Naive B cell (primary cell): ENCODE data around the gene CYB561D2. TPM values are rescaled to one million over a fixed set of nuclear protein-coding genes. Genes with fewer than 3 reads are reported as not detected.

Source experiments
- ATAC-seq, 2 donors: fragments of 150-1000 bp; cut with Tn5 transposase; 2 replicates each; pipeline ENCODE4 v1.10.0; 2021; ENCODE audit warnings: low read depth in 2 of 2, mild to moderate bottlenecking in 2 of 2, moderate library complexity in 2 of 2
- DNase-seq: peaks from one replicate; pipeline ENCODE4 v3.0.0; 2022
- H3K27ac Mint-ChIP-seq, 6 donors: one replicate each; pipeline ENCODE4 v1.8.0; 2020 to 2022; ENCODE audit warnings: mild to moderate bottlenecking in 6 of 6, mixed read lengths in 6 of 6, moderate library complexity in 5 of 6, inconsistent platforms in 2 of 6
- H3K27me3 Mint-ChIP-seq, 3 donors: one replicate each; pipeline ENCODE4 v1.8.0; 2021 to 2022; ENCODE audit warnings: mixed read lengths in 3 of 3, mild to moderate bottlenecking in 1 of 3
- H3K36me3 Mint-ChIP-seq, 2 donors: one replicate each; pipeline ENCODE4 v1.8.0; 2020 to 2022; ENCODE audit warnings: mixed read lengths in 2 of 2, inconsistent platforms in 1 of 2, mild to moderate bottlenecking in 1 of 2
- H3K4me1 Mint-ChIP-seq, 3 donors: one replicate each; pipeline ENCODE4 v1.8.0; 2020 to 2022; ENCODE audit warnings: mixed read lengths in 3 of 3, inconsistent platforms in 1 of 3, mild to moderate bottlenecking in 1 of 3, moderate library complexity in 1 of 3
- H3K4me3 Mint-ChIP-seq, 8 donors: one replicate each; pipeline ENCODE4 v1.8.0; 2020 to 2022; ENCODE audit warnings: mild to moderate bottlenecking in 8 of 8, mixed read lengths in 8 of 8, moderate library complexity in 8 of 8, inconsistent platforms in 2 of 8
- H3K9me3 Mint-ChIP-seq, 7 donors: one replicate each; pipeline ENCODE4 v1.8.0; 2020 to 2022; ENCODE audit warnings: mixed read lengths in 7 of 7, mild to moderate bottlenecking in 5 of 7, inconsistent platforms in 2 of 7, moderate library complexity in 1 of 7
- polyA plus RNA-seq, 6 donors: library from polyadenylated mRNA; unstranded; fragments of 300-500 nt; fragmentation: Illumina TruSeq; gene quantifications; one replicate each; pipeline ENCODE4 v1.2.3, GENCODE V29; 2021; ENCODE audit warnings: low read depth in 6 of 6

The CYB561D2 gene
- polyA plus RNA-seq, 6 donors from 2014 or later = 55.4 to 75.9 (median 65.2) TPM

DNA sequence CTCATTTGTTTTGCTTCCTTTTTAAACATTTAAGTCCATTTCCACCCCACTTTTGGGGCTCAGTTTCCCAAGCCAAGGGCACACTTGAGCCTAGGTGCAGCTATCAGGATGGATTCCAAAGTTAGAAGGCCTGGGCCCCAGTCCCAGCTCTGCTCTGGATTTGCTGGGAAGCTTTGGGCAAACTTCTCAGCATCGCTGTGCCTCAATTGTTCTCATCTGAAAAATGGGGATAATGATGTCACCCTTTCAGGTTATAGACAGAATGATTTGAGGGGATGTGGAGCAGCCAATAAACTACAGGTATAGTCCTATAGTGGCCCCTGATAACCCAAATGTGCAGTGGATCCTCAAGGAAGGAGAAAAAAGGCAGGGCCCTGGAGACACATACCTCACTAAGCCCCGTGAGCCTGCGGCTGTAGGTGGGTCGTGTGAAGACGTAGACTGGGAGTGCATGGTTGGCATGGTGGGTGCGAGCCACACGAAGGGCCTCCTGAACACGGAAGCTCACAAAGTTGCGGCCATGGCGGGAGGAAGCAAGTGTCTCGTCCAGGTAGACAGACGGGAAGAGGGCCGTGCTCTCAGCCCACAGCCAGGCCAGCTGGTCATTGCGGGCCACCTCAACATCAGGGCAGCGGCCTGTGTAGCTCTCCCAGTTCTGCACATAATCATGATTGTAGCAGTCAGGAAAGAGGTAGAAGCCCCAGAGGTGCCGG lies 31.3 kb upstream of the CYB561D2 start:
- no peaks in the 10 kb centered on the region for H3K36me3 Mint-ChIP-seq
- H3K27ac Mint-ChIP-seq = peak overlapping the region in 2 of 6 donors; percentile 54 to 81
- H3K4me1 Mint-ChIP-seq = peaks cover 26 to 38% (median 27%) of the 10 kb centered on the region in 3 donors
- ATAC-seq (no peak), DNase-seq (no peak)
- H3K9me3 Mint-ChIP-seq = no peaks in the 10 kb centered on the region
- H3K4me3 Mint-ChIP-seq = peak overlapping the region in 7 of 8 donors; percentile 10 to 97 (median 55)
- H3K27me3 Mint-ChIP-seq = no peaks in the 10 kb centered on the region

DNA sequence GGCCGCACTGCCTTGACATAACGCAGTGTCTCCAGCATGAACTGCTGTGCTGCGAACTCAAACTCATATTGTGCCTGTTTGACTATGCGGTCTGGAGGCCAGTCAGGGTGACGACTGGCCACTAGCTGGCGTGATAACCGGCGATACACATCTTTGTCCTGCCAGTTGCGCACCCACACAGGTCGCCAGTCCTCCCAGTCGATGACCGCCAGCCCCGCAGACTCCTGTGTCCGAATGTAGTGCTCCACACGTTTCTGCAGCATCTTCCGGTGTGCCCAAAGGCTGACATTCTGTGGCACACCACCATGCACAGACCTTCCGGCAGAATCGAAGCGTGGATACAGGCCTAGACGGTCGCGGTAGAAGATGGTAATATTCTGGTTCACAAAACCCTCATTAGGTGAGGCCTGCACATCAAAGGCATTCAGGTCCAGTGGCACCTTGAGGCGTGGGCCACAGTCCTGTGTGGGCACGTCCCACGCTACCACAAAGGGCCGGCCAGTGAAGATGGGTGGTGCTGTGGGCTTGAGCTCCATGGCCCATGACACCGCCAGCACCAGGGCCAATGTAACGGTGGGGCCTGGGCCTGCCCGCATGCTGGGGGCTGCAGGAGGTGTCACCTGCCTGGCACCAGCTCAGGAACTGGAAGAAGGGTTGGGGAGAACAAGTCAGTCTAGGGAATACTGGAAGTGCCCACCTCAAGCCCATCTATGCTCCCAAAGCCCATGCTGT lies 30.6 kb upstream of the CYB561D2 start:
- ATAC-seq (no peak), DNase-seq (no peak)
- H3K4me1 Mint-ChIP-seq = peaks cover 33 to 45% (median 34%) of the 10 kb centered on the region in 3 donors
- H3K4me3 Mint-ChIP-seq = peak overlapping the region; percentile 82 to 97 (median 94)
- H3K27ac Mint-ChIP-seq = peak overlapping the region in 3 of 6 donors; percentile 54 to 92 (median 70)
- H3K27me3 Mint-ChIP-seq = no peaks in the 10 kb centered on the region
- H3K9me3 Mint-ChIP-seq = no peaks in the 10 kb centered on the region
- no peaks in the 10 kb centered on the region for H3K36me3 Mint-ChIP-seq

DNA sequence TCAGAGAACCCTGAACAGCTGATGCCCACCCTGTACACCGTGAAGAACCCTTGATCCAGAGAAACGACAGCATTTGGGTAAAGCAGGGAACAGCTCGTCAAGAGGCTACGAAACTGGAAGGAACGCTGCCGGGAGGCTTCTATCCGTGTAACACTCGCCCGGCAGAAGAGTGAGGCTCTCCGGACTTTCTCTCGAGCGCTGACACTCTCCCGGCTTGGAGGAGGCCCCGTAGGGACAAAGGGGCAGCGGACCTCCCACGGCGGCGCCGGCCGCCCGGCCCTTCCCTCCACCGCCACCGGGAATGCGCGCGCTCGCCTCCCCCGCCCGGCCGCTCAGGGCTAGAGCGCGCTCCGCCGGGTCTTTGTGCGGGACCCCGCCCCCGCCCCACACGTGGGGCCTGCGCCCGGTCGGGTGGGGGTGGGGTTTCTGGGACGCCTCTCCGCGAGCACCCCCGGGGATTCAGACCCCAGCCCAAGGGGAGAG lies 29.8 kb upstream of the CYB561D2 start:
- DNase-seq (no peak), ATAC-seq (peak; percentile 63 to 66)
- Mint-ChIP-seq H3K27me3 (no peaks in the 10 kb centered on the region), H3K4me1 (peaks cover 34 to 47% (median 40%) of the 10 kb centered on the region in 3 donors), H3K9me3 (no peaks in the 10 kb centered on the region), H3K4me3 (peak overlapping the region; percentile 82 to 97 (median 94)), H3K36me3 (no peaks in the 10 kb centered on the region), H3K27ac (peak overlapping the region in 4 of 6 donors; percentile 88 to 94 (median 92))

DNA sequence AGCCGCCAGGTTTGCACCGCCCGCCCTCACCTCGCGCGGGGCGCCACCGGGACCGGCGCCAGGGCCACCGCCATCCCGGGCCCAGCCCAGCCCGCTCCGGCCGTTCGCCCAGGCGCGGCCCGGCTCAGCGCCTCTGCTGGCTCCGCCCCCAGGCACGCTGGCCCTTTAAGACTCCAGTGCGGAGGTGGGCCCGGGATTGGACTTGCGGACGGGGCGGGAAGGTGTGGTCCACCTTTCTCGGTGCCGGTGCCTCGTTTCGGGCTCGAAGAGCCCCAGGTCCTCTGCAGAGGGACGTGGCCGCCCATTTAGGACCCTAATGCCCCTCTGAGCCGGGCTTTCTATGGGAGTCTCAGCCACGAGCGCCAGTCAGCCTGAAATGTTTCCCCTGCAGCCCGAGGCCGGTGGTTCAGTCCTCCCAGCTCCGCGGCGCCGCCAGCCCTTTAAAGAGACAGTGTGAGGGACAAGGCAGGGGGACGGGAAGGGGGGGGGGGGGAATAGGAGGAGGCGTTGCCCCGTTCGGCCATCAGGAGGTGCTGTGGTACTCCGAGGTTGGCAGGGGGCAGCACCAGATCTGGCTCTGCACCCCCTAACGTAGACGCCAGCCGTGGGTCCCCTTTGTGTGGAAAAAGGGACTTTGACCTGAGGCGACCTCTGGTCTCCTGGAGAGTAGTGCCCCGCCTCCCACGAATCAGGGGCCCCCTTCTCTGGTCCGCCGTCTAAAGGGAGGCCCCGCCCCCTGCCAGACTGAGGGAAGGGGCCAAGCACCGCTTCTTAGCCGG lies 29.1 kb upstream of the CYB561D2 start:
- Mint-ChIP-seq H3K4me3 (peak overlapping the region; percentile 87 to 95 (median 88)), H3K9me3 (no peaks in the 10 kb centered on the region), H3K36me3 (no peaks in the 10 kb centered on the region), H3K27me3 (no peaks in the 10 kb centered on the region), H3K27ac (peak overlapping the region; percentile 92 to 98 (median 96)), H3K4me1 (peaks cover 31 to 47% (median 45%) of the 10 kb centered on the region in 3 donors)
- DNase-seq = peak; percentile 86
- peak; percentile 81 to 84 for ATAC-seq

DNA sequence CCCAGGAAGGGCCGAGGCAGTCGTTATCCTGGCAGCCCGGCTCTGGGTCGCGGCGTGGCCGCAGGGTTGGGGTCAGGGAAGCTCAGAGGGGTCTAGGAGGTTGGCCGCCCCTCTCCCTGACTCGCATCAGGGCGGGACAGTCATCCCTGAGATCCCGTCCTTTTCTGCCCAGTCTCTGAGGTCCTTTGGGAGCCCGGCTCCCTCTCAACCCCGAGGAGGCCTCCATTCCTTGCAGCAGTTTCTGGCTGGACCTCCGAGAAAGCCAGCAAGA lies 28.6 kb upstream of the CYB561D2 start:
- no peak for ATAC-seq
- peaks cover 32 to 52% (median 50%) of the 10 kb centered on the region in 3 donors for H3K4me1 Mint-ChIP-seq

DNA sequence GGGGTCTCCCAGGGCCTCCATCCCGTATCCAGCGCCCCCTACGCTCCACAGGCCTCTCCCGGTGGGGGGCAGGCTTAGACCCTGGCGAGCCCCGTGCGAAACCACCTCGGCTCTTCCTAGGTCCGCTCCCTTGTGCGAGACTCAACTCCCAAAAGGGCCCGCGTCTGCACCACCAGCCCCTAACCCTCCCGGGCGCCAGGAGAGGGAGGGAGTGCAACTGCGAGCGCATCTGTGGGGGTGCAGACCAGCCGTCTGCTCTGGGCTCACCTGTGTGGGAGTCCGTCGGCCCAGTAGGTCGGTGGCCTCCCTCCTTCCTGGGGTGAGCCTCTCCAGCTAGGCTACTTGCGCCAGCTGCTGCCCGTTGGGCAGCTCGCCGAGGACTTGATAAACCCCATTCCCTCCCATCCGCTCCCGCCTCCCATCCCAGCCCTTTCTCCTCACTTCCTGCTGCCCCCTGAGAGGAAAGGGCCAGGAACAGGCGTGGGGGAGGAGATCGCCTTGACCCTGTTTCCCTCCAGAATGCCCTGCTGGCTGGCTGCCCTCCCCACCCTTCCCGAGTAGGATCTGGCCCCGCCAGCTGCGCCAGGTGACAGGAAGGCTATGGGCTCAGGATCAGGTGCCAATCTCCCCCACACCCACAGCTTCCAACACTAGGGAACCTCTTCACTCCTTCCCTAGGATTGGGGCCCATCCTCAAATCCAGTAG lies 28.1 kb upstream of the CYB561D2 start, which contains the start of gene HYAL2:
TSS of gene HYAL2 (minus strand) at position 360 of the 706 bp plus-strand sequence. CDS start 2,256 bp downstream, outside the sequence.
- no peaks in the 10 kb centered on the region for H3K27me3 Mint-ChIP-seq
- H3K9me3 Mint-ChIP-seq = no peaks in the 10 kb centered on the region
- H3K4me1 Mint-ChIP-seq = peaks cover 33 to 57% (median 50%) of the 10 kb centered on the region in 3 donors
- no peaks in the 10 kb centered on the region for H3K36me3 Mint-ChIP-seq
- ATAC-seq = no peak
- H3K4me3 Mint-ChIP-seq = peak within 1 kb of the TSS; percentile 87 to 95 (median 88)
- peak within 1 kb of the TSS; percentile 92 to 98 (median 96) for H3K27ac Mint-ChIP-seq
- no peak for DNase-seq

More for the DNA sequence above, 28.6 kb upstream of the CYB561D2 start:
- no peak for DNase-seq
- H3K4me3 Mint-ChIP-seq = peak overlapping the region in 6 of 8 donors; percentile 87 to 91 (median 88)
- no peaks in the 10 kb centered on the region for H3K27me3 Mint-ChIP-seq
- no peaks in the 10 kb centered on the region for H3K36me3 Mint-ChIP-seq
- no peaks in the 10 kb centered on the region for H3K9me3 Mint-ChIP-seq
- H3K27ac Mint-ChIP-seq = peak overlapping the region in 3 of 6 donors; percentile 67 to 97 (median 95)

DNA sequence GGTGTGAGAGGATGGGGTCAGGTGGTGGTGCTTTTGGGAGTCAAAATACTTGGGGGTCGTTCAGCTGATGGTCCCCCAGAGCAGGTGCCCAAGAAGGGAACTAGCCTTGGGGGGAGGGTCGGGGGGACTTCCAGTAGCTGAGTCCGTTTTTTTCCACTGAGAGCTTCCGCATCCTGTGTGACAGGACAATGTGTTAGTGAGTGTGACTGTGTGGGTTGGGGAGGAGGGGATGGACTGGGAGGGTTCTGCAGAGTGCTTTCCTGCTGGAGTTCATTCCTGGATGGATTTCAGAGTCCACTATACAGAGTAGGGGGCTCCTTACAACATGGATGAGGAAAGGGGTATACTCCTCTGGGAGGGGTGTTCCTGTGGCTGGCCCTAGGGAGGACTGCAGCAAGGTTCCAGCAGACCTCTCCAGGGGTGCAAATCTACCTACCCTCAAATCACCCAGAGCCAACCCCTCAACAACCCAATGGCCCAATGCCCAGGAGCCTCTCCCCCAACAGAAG lies 27.5 kb upstream of the CYB561D2 start:
- ATAC-seq = no peak
- peaks cover 36 to 57% (median 51%) of the 10 kb centered on the region in 3 donors for H3K4me1 Mint-ChIP-seq

DNA sequence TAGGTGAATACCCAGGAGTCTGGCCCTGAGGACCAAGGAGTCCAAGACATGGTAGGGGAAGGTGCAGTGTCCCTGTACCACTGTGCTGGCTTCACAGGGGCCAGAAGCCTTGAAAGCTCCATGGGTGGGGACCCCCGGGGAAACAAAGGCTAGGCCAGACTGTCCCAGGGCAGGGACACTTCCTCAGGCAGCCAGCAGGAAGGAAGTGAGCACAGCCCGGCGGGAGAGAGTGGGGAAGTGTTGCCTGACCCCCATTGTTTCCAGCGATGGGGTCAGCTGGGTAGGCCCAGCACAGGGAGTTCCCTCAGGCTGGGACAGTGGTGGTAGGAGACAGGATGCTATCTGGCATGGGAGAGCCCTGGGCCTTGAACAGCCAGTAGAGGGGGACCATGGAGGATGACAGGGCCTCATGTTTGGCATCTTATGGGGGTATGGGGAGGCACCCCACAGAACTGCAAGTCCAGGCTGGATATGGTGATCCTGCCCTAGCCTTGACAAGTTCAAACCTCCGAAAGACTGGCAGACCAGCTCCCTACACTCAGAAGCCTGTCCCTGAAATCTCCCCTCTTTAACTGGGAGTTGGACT lies 27.0 kb upstream of the CYB561D2 start:
- DNase-seq (no peak), ATAC-seq (no peak)
- Mint-ChIP-seq H3K27ac (peak overlapping the region in 3 of 6 donors; percentile 27 to 69 (median 47)), H3K27me3 (no peaks in the 10 kb centered on the region), H3K4me1 (peaks cover 33 to 58% (median 49%) of the 10 kb centered on the region in 3 donors), H3K9me3 (no peaks in the 10 kb centered on the region), H3K4me3 (peak overlapping the region in 1 of 8 donors; percentile 87), H3K36me3 (no peaks in the 10 kb centered on the region)

More for the DNA sequence above, 27.5 kb upstream of the CYB561D2 start:
- Mint-ChIP-seq H3K9me3 (no peaks in the 10 kb centered on the region), H3K27ac (peak overlapping the region in 3 of 6 donors; percentile 57 to 69 (median 66)), H3K4me3 (peak overlapping the region; percentile 15 to 88 (median 64)), H3K27me3 (no peaks in the 10 kb centered on the region), H3K36me3 (no peaks in the 10 kb centered on the region)
- no peak for DNase-seq

DNA sequence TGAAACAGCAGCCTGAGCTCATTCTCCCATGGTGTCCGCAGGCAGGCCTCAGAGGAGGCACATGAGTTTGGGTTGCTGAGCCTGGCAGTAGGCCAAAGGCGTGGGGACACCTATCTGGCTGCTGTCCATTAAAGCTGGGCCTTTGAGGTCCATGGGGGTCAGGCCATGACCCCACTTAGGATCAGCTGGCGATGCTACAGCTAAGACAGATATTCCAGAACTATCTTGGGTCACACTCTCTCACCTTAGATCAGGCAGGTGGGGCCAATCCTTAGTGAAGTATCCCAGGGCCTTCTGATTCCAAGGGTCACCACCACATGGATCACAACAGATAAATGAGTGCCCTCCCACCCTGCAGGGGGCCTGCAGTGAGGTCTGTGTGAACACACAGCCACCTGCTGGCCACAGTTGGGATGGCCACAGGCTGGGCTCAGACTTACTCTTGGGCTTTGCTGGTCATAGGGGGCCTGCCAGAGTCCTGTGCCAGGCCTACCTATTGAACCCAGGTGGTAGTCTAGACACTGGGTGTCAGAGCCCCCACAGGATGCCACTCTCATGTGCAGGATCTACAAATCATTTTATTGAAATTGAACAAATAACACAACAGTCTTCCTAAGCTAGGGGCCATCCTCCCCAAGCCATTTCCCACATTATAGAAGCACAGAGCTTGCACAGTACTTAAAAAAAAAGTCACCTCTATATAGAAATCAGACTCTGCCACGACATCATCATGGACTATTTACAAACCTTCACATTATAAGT lies 26.1 kb upstream of the CYB561D2 start:
- H3K36me3 Mint-ChIP-seq = no peaks in the 10 kb centered on the region
- H3K4me1 Mint-ChIP-seq = peaks cover 25 to 52% (median 46%) of the 10 kb centered on the region in 3 donors
- no peaks in the 10 kb centered on the region for H3K27me3 Mint-ChIP-seq
- DNase-seq (peak; percentile 60), ATAC-seq (peak in 1 of 2 donors; percentile 10)
- H3K9me3 Mint-ChIP-seq = no peaks in the 10 kb centered on the region
- peak overlapping the region in 3 of 8 donors; percentile 29 to 89 (median 50) for H3K4me3 Mint-ChIP-seq
- peak overlapping the region in 3 of 6 donors; percentile 39 to 78 (median 72) for H3K27ac Mint-ChIP-seq

DNA sequence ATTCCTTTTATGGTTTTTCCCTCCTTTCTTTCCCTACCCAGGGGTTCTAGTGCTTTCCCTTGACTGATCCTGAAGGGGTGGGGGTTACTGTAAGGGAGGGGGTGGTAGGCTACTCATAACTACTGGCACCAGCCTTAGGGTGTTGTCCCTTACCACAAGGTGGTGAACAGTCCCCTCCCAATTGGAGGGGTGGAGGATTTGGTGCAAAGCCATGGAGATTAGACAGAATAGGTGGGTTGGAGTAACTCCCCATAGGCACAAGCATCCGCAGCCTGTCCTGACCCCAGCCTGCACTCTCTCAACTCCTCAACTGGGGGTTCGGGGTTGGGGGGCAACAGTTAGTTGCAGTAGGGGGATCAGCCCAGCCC lies 25.6 kb upstream of the CYB561D2 start:
- no peaks in the 10 kb centered on the region for H3K9me3 Mint-ChIP-seq
- no peaks in the 10 kb centered on the region for H3K36me3 Mint-ChIP-seq
- peaks cover 23 to 48% (median 46%) of the 10 kb centered on the region in 3 donors for H3K4me1 Mint-ChIP-seq
- no peaks in the 10 kb centered on the region for H3K27me3 Mint-ChIP-seq
- peak overlapping the region in 4 of 6 donors; percentile 14 to 78 (median 70) for H3K27ac Mint-ChIP-seq
- H3K4me3 Mint-ChIP-seq = peak overlapping the region in 4 of 8 donors; percentile 23 to 89 (median 63)
- ATAC-seq (no peak), DNase-seq (no peak)

DNA sequence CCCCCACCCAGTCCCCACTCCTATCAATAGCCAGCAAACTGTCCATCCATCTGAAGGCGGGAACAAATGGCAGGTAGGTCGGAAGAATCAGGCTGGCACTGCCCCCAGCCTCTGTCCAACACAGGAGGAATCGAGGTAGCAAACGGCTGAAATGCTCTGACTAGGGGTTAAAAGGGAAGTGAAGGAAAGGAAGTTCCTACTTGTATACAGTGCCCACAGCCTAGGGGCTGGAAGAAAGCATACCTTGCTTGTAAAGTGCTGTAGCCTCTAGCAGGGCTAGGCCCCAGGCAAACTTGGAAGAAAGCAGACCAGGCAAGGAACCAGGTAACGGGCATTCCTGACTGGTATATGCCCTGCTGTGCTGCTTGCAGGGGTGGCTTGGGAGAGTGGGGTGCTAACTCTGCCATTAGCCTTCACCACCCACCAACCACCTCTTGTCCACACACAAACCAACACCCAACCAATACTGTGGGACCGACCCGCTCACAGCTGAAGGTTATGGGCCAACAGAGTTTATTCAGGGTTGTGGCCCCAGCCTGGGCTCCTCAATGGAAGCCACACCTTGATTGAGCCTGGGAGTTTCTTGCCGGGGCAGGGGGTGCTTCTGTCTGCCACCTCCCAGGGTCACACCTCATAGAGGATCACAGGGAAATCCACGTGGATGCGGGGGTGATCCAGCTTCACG lies 25.0 kb upstream of the CYB561D2 start:
- ATAC-seq = no peak
- Mint-ChIP-seq H3K27me3 (no peaks in the 10 kb centered on the region), H3K4me3 (peak overlapping the region in 6 of 8 donors; percentile 23 to 93 (median 86)), H3K9me3 (no peaks in the 10 kb centered on the region), H3K4me1 (peaks cover 17 to 43% (median 41%) of the 10 kb centered on the region in 3 donors), H3K36me3 (no peaks in the 10 kb centered on the region), H3K27ac (peak overlapping the region in 2 of 6 donors; percentile 67 to 89)
- no peak for DNase-seq
